AG04450 (cell line): Measurements from ENCODE around the gene RBM4. TPM values are rescaled to one million over a fixed set of nuclear protein-coding genes. Genes with fewer than 3 reads are reported as not detected.

Experiments used
- CTCF ChIA-PET: fragments of 300-600, 350-600 bp; formaldehyde crosslinking; extraction: SDS; loops from one replicate; lab custom pipeline; 2022; ENCODE audit warnings: antibody characterized with exemption, inconsistent platforms; lab: Charles Lee
- POLR2A ChIA-PET: fragments of 350-600 bp; formaldehyde crosslinking; extraction: SDS; loops from one replicate; lab custom pipeline; 2021; ENCODE audit warnings: antibody characterized with exemption, inconsistent platforms; lab: Yijun Ruan, JAX
- DNase-seq: peaks from one replicate; pipeline ENCODE4 v3.0.0-alpha.2; 2011; ENCODE audit warnings: low read depth, low spot score
- H3K27ac ChIP-seq: one replicate; pipeline ENCODE4 v1.5.1; 2012; ENCODE audit warnings: low read depth, low read length, control low read depth
- H3K27me3 ChIP-seq: one replicate; pipeline ENCODE4 v1.6.0; 2012; ENCODE audit warnings: low read length; ENCODE audit not compliant: control insufficient read depth, insufficient read depth
- H3K4me3 ChIP-seq: 2 replicates; pipeline ENCODE4 v1.5.1; 2011; ENCODE audit warnings: mild to moderate bottlenecking, low read depth, low read length, control low read depth
- H3K9me3 ChIP-seq: 2 replicates; pipeline ENCODE4 v1.5.1; 2012; ENCODE audit warnings: low read length; ENCODE audit not compliant: control insufficient read depth, insufficient read depth
- CTCF ChIP-seq: IDR thresholded peaks from 2 replicates; pipeline ENCODE4 v1.5.1; 2011; ENCODE audit warnings: low read depth, low read length, control low read depth, inconsistent platforms
- polyA plus RNA-seq: library from polyadenylated mRNA; depleted of rRNA; stranded (reverse); fragments of >200 nt; gene quantifications from 2 replicates; pipeline ENCODE4 v1.2.3, GENCODE V29; 2011

RBM4 gene
- polyA plus RNA-seq, 1 experiment, result 272 TPM

- TF ChIP-seq CTCF, result no peak
- H3K27ac ChIP-seq, result no peak overlapping the region
Measured at GRCh38 chr11:66686801-66687750, 48.6 kb downstream of the RBM4 start.

GRCh38 chr11:66687831-66688281, 49.4 kb downstream of the RBM4 start:
- H3K4me3 ChIP-seq, result no peak overlapping the region
- DNase-seq, result no peak
- H3K27me3 ChIP-seq, result no peaks in the 10 kb centered on the region
- CTCF ChIA-PET, result interaction anchor here (0.5 kb wide), 1 partner anchor 34 kb away, joined by 6 read pairs; no protein-coding TSS in a partner anchor
- POLR2A ChIA-PET, result no interaction called here
- H3K9me3 ChIP-seq, result no peaks in the 10 kb centered on the region; the same call in 1 of the 2 replicates
- H3K27ac ChIP-seq, result no peak overlapping the region
- no peak for TF ChIP-seq CTCF

More at GRCh38 chr11:66686801-66687750, 48.6 kb downstream of the RBM4 start:
- ChIA-PET CTCF (interaction anchor here (1.0 to 1.2 kb wide), 2 partner anchors 8 to 9 kb away, joined by 3 to 4 read pairs; partner anchors contain the start of gene RBM4B), POLR2A (interaction anchor here (0.6 kb wide), 1 partner anchor 548 kb away, joined by 4 read pairs; no protein-coding TSS in a partner anchor)
- Histone ChIP-seq H3K9me3 (no peaks in the 10 kb centered on the region; the same call in 1 of the 2 replicates), H3K27me3 (no peaks in the 10 kb centered on the region), H3K4me3 (no peak overlapping the region)
- DNase-seq, result no peak

- no peak for DNase-seq
- H3K4me3 ChIP-seq, result no peak overlapping the region
- ChIA-PET POLR2A (no interaction called here), CTCF (interaction anchor here (0.5 to 0.7 kb wide), 2 partner anchors 33 to 146 kb away, joined by 3 to 6 read pairs; no protein-coding TSS in a partner anchor)
- H3K27me3 ChIP-seq, result no peaks in the 10 kb centered on the region
- H3K9me3 ChIP-seq, result no peaks in the 10 kb centered on the region; the same call in 1 of the 2 replicates
- no peak overlapping the region for H3K27ac ChIP-seq
- no peak for TF ChIP-seq CTCF
Measured at GRCh38 chr11:66688561-66689534, 50.3 kb downstream of the RBM4 start.

GRCh38 chr11:66689661-66690590, 51.4 kb downstream of the RBM4 start:
- ChIA-PET CTCF (interaction anchor here (1.3 to 1.7 kb wide), 2 partner anchors 11 to 144 kb away, joined by 6 read pairs; no protein-coding TSS in a partner anchor), POLR2A (no interaction called here)
- DNase-seq, result no peak
- Histone ChIP-seq H3K4me3 (no peak overlapping the region), H3K9me3 (no peaks in the 10 kb centered on the region; the same call in 1 of the 2 replicates), H3K27me3 (no peaks in the 10 kb centered on the region), H3K27ac (no peak overlapping the region)
- no peak for TF ChIP-seq CTCF
